Activated CD4-positive, alpha-beta T cell treated with anti-CD3 and anti-CD28 coated beads, Interleukin-2, amount 50 U/mL, for 16 hours (primary cell): ENCODE results near the gene ACAD8.
A peak's percentile ranks its signal among the peaks of the same experiment; 100 is the strongest.

Experiments
- DNase-seq: peaks from one replicate; pipeline ENCODE4 v3.0.0-alpha.2; 2020

The ACAD8 gene

DNA sequence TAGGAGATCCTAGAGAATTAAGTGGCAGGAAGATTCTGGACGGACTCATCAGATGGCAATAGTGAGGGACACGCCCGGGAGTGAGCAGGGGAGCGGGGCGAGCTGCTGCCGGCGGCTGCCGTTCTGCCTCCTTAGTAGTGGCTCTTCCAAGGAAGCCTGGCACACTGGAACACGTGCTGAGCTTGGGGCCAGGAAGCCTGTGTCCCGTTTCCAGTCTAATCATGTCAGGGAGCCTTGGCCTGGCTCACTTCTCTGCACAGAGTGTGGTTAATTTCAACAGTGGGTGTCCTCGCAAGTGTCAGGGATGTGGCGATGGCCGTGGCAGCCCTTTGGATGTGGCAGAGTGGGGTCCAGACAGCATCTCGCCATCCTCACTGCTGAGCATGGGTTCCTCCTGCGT, 39.3 kb downstream of the ACAD8 start:
- DNase-seq: no peak

DNA sequence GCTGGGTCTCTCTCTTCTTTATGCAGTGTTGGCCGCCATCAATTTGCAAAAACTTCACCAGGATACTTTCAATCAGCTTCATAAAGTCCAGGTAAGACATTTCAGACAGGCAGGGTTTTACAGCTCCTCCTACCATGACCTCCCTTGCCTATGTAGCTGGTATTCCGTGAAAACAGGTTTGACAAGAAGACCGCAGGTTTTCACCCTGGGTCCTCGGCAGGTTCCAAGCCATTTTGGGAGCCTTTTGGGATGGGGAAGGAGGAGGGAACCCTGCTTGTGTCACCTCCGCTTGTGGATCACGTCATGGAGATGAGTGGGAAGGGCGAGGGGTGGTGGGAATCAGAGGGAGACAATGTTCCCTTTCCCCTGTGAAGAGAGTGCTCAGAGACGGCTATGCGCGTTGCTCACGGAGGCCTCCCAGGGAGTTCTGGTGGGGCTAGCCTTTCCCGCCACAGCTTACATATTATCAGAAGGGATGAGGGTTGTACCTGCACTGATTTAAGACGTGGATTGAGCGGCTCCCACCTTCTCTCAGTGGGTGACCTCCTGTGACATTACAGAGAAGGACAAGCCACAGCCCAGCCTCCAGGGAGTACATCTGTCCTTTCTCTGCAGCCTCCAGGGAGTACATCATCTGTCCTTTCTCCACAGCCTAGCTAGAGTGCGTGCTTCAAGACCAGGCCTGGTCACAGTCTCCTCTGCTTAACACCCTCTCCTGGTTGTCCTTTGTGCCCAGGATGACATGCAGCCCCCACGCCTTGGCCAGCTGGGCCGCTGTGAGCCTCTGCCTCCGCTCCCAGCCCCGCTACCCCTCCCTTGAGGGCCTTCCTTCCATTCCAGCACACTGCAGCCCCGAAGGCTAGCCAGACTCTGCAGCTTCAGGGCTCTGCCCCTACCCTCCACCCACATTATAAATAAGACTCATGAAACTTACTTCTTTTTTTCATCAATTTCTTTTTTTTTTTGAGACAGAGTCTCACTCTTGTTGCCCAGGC, 40.0 kb downstream of the ACAD8 start:
- DNase-seq: no peak

DNA sequence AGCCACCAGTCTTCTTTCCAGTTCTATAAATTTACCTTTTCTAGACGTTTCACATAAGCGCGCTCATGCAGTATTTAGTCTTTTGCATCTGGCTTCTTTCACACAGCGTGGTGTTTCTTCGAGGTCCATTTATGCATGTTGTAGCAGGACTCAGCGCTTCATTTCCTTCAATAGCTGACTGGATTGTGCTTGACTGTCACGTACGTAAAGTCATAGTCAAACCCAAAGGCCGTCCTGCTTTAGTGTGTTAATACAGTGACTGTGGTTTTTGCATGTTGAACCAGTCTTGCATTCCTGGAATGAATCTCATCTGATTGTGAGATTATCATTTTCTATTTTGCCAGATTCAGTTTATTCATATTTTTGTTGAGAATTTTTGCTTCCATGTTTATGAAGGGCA, 41.3 kb downstream of the ACAD8 start:
- DNase-seq: peak; percentile 51

DNA sequence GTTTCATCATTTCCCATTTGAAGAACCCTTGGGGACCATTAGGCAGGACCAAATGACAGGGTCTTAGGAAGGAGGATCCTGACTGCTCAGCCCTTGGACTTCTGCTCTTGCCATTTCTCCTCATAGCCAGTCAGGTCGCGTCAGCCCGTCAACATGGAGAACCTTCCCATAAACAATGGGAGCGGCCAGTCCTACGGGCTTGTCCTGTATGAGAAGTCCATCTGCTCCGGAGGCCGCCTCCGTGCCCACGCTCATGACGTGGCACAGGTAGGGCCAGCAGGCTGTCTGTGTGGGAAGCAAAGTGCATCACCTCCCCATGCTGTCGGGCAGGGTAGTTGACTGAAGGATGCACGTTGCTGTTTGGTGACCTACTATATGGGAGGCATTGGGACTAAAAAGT, 58.9 kb downstream of the ACAD8 start:
- no peak for DNase-seq

DNA sequence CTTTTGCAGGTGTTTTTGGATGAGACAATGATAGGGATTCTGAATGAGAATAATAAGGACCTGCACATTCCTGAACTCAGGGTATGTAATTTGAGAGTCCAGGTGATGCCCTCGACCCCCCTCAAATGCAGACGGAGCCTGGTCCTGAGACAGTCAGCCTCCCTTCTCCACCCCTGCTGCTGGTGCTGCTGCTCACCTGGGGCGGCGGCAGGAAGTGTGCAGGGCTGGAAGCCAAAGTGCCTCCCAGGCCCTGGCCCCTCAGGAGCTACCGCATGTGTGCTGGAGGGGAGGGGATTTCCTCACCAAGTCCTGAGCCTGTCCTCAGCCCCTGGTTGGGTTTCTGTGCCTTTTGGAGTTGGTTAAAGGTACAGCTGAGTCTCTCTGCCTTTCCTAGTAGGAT, 59.4 kb downstream of the ACAD8 start:
- DNase-seq: no peak

DNA sequence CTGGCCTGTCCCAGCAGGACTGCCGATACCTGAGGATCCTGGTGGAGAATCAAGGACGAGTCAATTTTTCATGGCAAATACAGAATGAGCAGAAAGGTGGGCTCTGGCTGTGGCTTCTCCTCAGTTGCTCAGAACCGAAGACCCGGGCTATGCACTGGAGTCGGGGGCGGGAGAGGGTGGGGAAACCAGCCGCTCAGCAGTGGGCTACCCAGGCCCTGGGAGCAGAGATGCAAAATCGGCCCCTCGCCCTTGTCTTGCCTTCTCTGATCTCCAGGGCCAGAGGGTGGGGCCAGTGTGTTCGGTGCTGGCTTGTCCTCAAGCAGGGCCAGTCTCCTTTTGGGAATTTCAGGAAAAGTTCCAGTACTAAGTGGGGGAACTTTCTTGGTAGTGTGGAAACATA, 60.0 kb downstream of the ACAD8 start:
- DNase-seq: no peak

DNA sequence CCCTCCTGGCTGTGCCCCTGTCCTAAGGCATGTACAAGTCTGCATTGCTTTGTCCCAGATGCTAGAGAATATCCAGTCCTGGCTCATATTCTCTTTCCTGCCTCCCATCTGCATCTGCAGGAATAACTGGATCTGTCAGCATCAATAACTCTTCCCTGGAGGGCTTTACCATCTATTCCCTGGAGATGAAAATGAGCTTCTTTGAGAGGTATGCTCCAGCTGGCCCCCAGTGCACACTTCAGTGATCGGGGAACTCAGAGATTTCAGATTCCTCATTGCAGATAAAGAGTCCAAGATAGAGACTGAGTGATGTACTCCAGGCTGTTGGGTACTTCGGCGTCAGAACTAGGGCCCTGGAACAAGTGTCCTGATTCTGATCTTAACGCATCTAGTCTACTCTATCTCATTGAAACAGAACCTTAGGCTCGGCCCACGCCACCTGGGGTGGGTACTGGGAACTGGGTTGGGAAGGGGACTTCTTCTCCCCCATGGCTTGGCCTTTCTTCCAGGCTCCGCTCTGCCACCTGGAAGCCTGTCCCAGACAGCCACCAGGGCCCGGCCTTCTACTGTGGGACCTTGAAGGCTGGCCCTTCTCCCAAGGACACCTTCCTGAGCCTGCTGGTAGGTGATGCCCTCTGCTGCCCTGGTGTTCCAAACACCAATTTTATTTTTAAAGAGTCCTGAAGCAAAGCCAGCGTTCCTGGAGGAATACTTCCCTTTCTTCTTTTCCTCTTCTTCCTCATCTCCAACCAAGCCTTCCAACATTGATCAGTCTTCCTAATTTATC, 60.6 kb downstream of the ACAD8 start:
- no peak for DNase-seq
